OCI-LY1 (cell line): ENCODE measurements around the gene PAM.

Experiments used
- H2AFZ ChIP-seq: fragments of 200-600 bp; sonication (generic), shearing (Covaris generic); 2 replicates; pipeline ENCODE4 v1.6.0; 2014; ENCODE audit warnings: antibody characterized with exemption, mild to moderate bottlenecking, low read length
- H3F3A ChIP-seq: fragments of 200-600 bp; sonication (generic), shearing (Covaris generic); 2 replicates; pipeline ENCODE4 v1.6.0; 2014; ENCODE audit warnings: mild to moderate bottlenecking, antibody characterized with exemption, low read length, moderate library complexity; ENCODE audit not compliant: insufficient read depth
- H3K27ac ChIP-seq: fragments of 200-600 bp; sonication (generic); 2 replicates; pipeline ENCODE4 v1.5.1; 2014; ENCODE audit warnings: low read length, mixed run types, mild to moderate bottlenecking, low read depth; ENCODE audit not compliant: poor library complexity, severe bottlenecking
- H3K27me3 ChIP-seq: fragments of 200-600 bp; sonication (generic); 2 replicates; pipeline ENCODE4 v1.6.0; 2014; ENCODE audit warnings: antibody characterized with exemption, mild to moderate bottlenecking, low read length, moderate library complexity; ENCODE audit not compliant: insufficient read depth
- H3K36me3 ChIP-seq: fragments of 200-600 bp; sonication (generic); 2 replicates; pipeline ENCODE4 v1.6.1; 2014; ENCODE audit warnings: mild to moderate bottlenecking, antibody characterized with exemption, low read length, moderate library complexity, mixed read lengths; ENCODE audit not compliant: insufficient read depth
- H3K4me1 ChIP-seq: fragments of 200-600 bp; sonication (generic); 2 replicates; pipeline ENCODE4 v1.5.1; 2014; ENCODE audit warnings: mild to moderate bottlenecking, low read length, moderate library complexity; ENCODE audit not compliant: insufficient read depth, severe bottlenecking
- H3K4me2 ChIP-seq: fragments of 200-600 bp; sonication (generic), shearing (Covaris generic); 2 replicates; pipeline ENCODE4 v1.6.1; 2014; ENCODE audit warnings: low read length
- H3K4me3 ChIP-seq: fragments of 200-600 bp; sonication (generic); 2 replicates; pipeline ENCODE4 v1.5.1; 2014; ENCODE audit warnings: low read length, low read depth, mild to moderate bottlenecking, mixed read lengths; ENCODE audit not compliant: poor library complexity, severe bottlenecking
- H3K79me2 ChIP-seq: fragments of 200-600 bp; shearing (Covaris generic); 2 replicates; pipeline ENCODE4 v1.6.1; 2016; ENCODE audit warnings: mixed run types, low read length, mixed read lengths; ENCODE audit not compliant: insufficient read depth
- H3K9ac ChIP-seq: fragments of 200-600 bp; sonication (generic), shearing (Covaris generic); 2 replicates; pipeline ENCODE4 v1.6.1; 2014; ENCODE audit warnings: mild to moderate bottlenecking, low read length, mixed read lengths
- H3K9me2 ChIP-seq: fragments of 200-600 bp; sonication (generic), shearing (Covaris generic); 2 replicates; pipeline ENCODE4 v1.6.1; 2014; ENCODE audit warnings: low read depth, mild to moderate bottlenecking, low read length, mixed read lengths
- H3K9me3 ChIP-seq: fragments of 200-600 bp; shearing (Covaris generic); 2 replicates; pipeline ENCODE4 v1.6.1; 2014; ENCODE audit warnings: low read length, mixed read lengths
- H4K20me1 ChIP-seq: fragments of 200-600 bp; sonication (generic), shearing (Covaris generic); 2 replicates; pipeline ENCODE4 v1.6.0; 2016; ENCODE audit warnings: mild to moderate bottlenecking, low read length; ENCODE audit not compliant: insufficient read depth
- EZH2 ChIP-seq: fragments of 200-600 bp; sonication (generic), shearing (Covaris generic); IDR thresholded peaks from 2 replicates; pipeline ENCODE4 v1.8.0; 2017; ENCODE audit warnings: borderline replicate concordance, mixed run types, mild to moderate bottlenecking, antibody characterized with exemption, low read length, moderate library complexity, mixed read lengths
- TF ChIP-seq, protein P1 (sequence below): fragments of 200-600 bp; sonication (generic), shearing (Covaris generic); IDR thresholded peaks from 2 replicates; pipeline ENCODE4 v1.5.1; 2017; ENCODE audit warnings: mild to moderate bottlenecking, antibody characterized with exemption, low read length, moderate library complexity, mixed read lengths

PAM gene

DNA sequence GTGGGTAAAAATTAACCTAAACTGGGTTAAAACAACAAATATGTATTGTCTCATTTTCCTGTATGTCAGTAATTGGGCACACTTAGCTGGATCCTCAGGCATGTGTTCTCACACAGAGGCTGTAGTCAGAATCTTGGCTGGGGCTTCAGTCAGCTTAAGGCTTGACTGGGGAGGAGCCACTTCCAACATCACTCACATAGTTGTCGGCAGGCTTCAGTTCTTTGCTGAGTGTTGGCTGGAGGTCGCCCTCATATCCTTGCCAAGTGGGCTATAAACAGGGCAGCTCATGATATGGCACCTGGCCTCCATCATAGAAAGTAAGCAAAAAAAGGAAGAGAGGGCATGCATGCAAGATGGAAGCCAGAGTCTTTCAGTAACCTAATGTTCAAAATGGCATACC lies 191.9 kb downstream of the PAM start:
- TF ChIP-seq, protein P1, sequence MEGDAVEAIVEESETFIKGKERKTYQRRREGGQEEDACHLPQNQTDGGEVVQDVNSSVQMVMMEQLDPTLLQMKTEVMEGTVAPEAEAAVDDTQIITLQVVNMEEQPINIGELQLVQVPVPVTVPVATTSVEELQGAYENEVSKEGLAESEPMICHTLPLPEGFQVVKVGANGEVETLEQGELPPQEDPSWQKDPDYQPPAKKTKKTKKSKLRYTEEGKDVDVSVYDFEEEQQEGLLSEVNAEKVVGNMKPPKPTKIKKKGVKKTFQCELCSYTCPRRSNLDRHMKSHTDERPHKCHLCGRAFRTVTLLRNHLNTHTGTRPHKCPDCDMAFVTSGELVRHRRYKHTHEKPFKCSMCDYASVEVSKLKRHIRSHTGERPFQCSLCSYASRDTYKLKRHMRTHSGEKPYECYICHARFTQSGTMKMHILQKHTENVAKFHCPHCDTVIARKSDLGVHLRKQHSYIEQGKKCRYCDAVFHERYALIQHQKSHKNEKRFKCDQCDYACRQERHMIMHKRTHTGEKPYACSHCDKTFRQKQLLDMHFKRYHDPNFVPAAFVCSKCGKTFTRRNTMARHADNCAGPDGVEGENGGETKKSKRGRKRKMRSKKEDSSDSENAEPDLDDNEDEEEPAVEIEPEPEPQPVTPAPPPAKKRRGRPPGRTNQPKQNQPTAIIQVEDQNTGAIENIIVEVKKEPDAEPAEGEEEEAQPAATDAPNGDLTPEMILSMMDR: no peak
- TF ChIP-seq EZH2: no peak

DNA sequence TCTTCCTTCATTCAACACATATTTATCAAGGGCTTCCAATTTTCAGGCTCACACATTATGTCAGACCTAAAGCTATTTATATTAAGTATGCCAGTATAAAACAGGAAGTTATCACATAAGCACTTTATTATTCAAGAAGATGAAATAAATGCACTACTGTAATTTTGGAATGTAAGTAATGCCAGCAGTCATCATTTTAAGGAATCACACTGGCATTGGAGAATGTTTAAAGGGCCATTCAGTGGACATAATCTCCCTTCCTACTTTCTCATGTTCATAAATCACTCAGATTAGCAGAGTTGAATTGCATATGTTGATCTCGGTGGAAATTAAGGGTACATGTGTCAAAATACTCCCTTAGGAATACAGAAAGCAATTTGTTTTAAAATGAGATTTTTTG lies 200.4 kb downstream of the PAM start:
- H2AFZ ChIP-seq: no peak overlapping the region
- no peaks in the 10 kb centered on the region for H3K4me1 ChIP-seq
- H3K4me2 ChIP-seq: no peak overlapping the region

More for the DNA sequence above, 191.9 kb downstream of the PAM start:
- H3K9me2 ChIP-seq: no peaks in the 10 kb centered on the region
- H3K9ac ChIP-seq: no peak overlapping the region
- no peak overlapping the region for H3K4me2 ChIP-seq
- no peaks in the 10 kb centered on the region for H3K79me2 ChIP-seq
- no peaks in the 10 kb centered on the region for H3K4me1 ChIP-seq
- no peaks in the 10 kb centered on the region for H3F3A ChIP-seq
- no peaks in the 10 kb centered on the region for H3K27me3 ChIP-seq
- H3K9me3 ChIP-seq: no peaks in the 10 kb centered on the region
- no peak overlapping the region for H3K4me3 ChIP-seq
- no peaks in the 10 kb centered on the region for H4K20me1 ChIP-seq
- no peak overlapping the region for H2AFZ ChIP-seq
- no peaks in the 10 kb centered on the region for H3K36me3 ChIP-seq
- no peak overlapping the region for H3K27ac ChIP-seq

DNA sequence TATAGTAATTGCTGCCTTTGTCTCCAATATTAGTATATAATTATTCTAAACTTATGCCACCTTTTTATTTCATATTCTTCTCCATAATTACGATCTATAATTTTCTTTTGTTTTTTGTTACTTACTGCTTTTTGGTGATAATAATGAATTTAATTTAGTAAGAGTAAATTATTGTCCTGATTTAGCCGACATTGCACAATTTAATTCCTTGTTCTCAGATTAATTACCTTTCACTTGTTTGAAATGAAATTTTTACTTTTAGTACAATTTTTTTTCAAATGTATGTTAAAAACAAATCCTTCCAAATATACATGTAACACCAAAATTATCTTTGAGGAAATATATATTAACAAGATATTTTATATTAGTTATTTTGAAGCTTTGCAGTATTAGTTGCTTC lies 201.5 kb downstream of the PAM start:
- TF ChIP-seq, protein P1: no peak
- no peak for TF ChIP-seq EZH2

More for the DNA sequence above, 200.4 kb downstream of the PAM start:
- Histone ChIP-seq H3K9ac (no peak overlapping the region), H3K79me2 (no peaks in the 10 kb centered on the region), H3K9me2 (no peaks in the 10 kb centered on the region), H3F3A (no peaks in the 10 kb centered on the region), H3K27ac (no peak overlapping the region), H3K27me3 (no peaks in the 10 kb centered on the region), H3K4me3 (no peak overlapping the region), H4K20me1 (no peaks in the 10 kb centered on the region), H3K36me3 (no peaks in the 10 kb centered on the region), H3K9me3 (no peaks in the 10 kb centered on the region)
- TF ChIP-seq, protein P1: no peak
- TF ChIP-seq EZH2: no peak

More for the DNA sequence above, 201.5 kb downstream of the PAM start:
- no peaks in the 10 kb centered on the region for H4K20me1 ChIP-seq
- no peaks in the 10 kb centered on the region for H3K9me3 ChIP-seq
- H3K4me3 ChIP-seq: no peak overlapping the region
- no peaks in the 10 kb centered on the region for H3K9me2 ChIP-seq
- no peaks in the 10 kb centered on the region for H3F3A ChIP-seq
- no peak overlapping the region for H3K4me2 ChIP-seq
- H3K36me3 ChIP-seq: no peaks in the 10 kb centered on the region
- H3K4me1 ChIP-seq: no peaks in the 10 kb centered on the region
- H2AFZ ChIP-seq: no peak overlapping the region
- no peak overlapping the region for H3K27ac ChIP-seq
- no peaks in the 10 kb centered on the region for H3K27me3 ChIP-seq
- H3K9ac ChIP-seq: no peak overlapping the region
- no peaks in the 10 kb centered on the region for H3K79me2 ChIP-seq
